NCI-H1048 (cell line): ENCODE measurements around the gene PCDHB12.
"Not testable (repeated sequence)": the region's sequence is repeated elsewhere in the genome, so short reads cannot be mapped to it uniquely, and the experiment has no call there.

Source experiments
- DNase-seq: peaks from one replicate; lab custom pipeline; 2025; lab: John Stamatoyannopoulos, UW

Gene PCDHB12

DNA sequence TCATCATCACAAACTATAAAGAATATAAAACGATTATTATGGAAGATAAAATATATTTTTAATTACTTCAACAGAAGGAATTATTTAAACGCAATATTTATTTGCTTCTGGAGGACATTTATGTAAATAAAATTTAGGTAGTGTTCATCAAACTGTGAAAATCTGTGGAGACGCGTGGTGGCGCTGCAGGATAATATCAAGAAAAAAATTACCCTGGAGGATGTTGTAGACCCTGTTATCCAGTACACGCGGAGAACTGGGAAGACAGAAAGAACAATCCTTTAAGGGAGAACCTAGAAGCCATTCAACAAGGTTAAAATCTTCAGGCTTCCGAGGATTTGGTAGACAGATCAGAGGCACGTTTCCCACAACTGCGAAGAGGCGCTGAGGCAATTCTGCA is at the start of gene PCDHB12:
TSS of gene PCDHB12 (plus strand) at position 242 of the 400 bp plus-strand sequence. CDS start 189 bp downstream, outside the sequence.
- DNase-seq, result no peak

- DNase-seq, result no peak
Observed at GRCh38 chr5:141172381-141173204, 35.9 kb upstream of the PCDHB12 start, which contains the start of gene PCDHB7. TSS of gene PCDHB7 (plus strand) at chr5:141172644. CDS start at chr5:141172836, 192 bp downstream.

DNA sequence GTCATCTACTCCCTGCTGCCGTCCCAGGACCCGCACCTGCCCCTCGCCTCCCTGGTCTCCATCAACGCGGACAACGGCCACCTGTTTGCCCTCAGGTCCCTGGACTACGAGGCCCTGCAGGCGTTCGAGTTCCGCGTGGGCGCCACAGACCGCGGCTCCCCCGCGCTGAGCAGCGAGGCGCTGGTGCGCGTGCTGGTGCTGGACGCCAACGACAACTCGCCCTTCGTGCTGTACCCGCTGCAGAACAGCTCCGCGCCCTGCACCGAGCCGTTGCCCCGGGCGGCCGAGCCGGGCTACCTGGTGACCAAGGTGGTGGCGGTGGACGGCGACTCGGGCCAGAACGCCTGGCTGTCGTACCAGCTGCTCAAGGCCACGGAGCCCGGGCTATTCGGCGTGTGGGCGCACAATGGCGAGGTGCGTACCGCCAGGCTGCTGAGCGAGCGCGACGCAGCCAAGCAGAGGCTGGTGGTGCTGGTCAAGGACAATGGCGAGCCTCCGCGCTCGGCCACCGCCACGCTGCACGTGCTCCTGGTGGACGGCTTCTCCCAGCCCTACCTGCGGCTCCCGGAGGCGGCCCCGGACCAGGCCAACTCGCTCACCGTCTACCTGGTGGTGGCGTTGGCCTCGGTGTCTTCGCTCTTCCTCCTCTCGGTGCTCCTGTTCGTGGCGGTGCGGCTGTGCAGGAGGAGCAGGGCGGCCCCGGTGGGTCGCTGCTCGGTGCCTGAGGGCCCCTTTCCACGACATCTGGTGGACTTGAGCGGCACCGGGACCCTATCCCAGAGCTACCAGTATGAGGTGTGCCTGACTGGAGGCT is 34.0 kb upstream of the PCDHB12 start:
- DNase-seq, result not testable (repeated sequence)

DNA sequence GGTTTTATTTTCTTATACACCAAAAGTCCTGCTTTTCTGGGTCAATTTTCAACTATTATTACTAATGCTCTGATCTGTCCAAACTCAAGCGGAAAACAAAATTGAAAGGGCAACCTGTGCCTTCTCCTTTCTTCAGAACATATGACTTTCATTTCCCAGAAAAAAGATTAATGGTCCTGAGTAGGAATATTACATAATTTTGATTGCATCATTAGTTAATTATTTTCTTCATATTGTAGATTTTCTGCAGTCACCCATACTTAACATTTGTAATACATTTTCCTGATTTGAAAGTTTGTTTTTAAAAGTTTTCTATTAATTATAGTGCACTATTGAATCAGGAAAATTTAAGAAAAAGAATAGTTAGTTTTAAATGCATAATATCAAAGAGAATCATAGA is 32.6 kb upstream of the PCDHB12 start:
- no peak for DNase-seq

GRCh38 chr5:141177577-141178191 is 30.8 kb upstream of the PCDHB12 start, which contains the start of gene PCDHB8:
TSS of gene PCDHB8 (plus strand) at chr5:141177790. CDS start at chr5:141178035, 245 bp downstream.
- not testable (repeated sequence) for DNase-seq

DNA sequence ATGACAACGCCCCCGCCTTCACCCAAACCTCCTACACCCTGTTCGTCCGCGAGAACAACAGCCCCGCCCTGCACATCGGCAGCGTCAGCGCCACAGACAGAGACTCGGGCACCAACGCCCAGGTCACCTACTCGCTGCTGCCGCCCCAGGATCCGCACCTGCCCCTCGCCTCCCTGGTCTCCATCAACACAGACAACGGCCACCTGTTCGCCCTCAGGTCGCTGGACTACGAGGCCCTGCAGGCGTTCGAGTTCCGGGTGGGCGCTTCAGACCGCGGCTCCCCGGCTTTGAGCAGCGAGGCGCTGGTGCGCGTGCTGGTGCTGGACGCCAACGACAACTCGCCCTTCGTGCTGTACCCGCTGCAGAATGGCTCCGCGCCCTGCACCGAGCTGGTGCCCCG is 29.1 kb upstream of the PCDHB12 start:
- DNase-seq, result not testable (repeated sequence)

- DNase-seq, result not testable (repeated sequence)
Observed at GRCh38 chr5:141179876-141180275, 28.6 kb upstream of the PCDHB12 start.

- no peak for DNase-seq
Observed at GRCh38 chr5:141180313-141180712, 28.2 kb upstream of the PCDHB12 start.

DNA sequence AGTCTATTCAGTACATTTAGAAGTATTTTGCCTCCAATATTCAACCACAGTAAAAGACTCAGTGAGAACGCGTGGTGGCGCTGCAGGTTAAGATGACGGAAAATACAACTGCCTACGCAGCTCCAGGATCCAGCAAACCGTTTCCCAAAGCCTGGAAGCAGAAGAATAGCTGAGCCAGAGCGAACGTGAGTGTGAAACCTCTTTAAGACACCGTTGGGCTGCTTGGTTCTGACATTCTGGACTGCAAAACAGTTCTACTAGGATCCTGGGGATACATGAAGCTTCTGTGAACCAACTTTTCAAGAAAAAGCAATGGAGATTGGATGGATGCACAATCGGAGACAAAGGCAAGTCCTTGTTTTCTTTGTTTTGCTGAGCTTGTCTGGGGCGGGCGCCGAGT is 26.3 kb upstream of the PCDHB12 start, which contains the start of gene PCDHB16:
TSS of gene PCDHB16 (plus strand) at position 140 of the 400 bp plus-strand sequence. CDS start at position 313, 173 bp downstream.
- DNase-seq, result no peak

GRCh38 chr5:141184117-141184855 is 24.2 kb upstream of the PCDHB12 start:
- not testable (repeated sequence) for DNase-seq

- DNase-seq, result no peak
Observed at GRCh38 chr5:141186897-141187512, 21.5 kb upstream of the PCDHB12 start, which contains the start of gene PCDHB9. TSS of gene PCDHB9 (plus strand) at chr5:141187161. CDS start at chr5:141187319, 158 bp downstream.

- not testable (repeated sequence) for DNase-seq
Observed at GRCh38 chr5:141188682-141189081, 19.8 kb upstream of the PCDHB12 start.

GRCh38 chr5:141189131-141189530 is 19.4 kb upstream of the PCDHB12 start:
- not testable (repeated sequence) for DNase-seq

GRCh38 chr5:141192110-141192725 is 16.3 kb upstream of the PCDHB12 start, which contains the start of gene PCDHB10:
TSS of gene PCDHB10 (plus strand) at chr5:141192353. CDS start at chr5:141192553, 200 bp downstream.
- DNase-seq, result no peak

DNA sequence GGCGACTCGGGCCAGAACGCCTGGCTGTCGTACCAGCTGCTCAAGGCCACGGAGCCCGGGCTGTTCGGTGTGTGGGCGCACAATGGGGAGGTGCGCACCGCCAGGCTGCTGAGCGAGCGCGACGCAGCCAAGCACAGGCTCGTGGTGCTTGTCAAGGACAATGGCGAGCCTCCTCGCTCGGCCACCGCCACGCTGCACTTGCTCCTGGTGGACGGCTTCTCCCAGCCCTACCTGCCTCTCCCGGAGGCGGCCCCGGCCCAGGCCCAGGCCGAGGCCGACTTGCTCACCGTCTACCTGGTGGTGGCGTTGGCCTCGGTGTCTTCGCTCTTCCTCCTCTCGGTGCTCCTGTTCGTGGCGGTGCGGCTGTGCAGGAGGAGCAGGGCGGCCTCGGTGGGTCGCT is 14.2 kb upstream of the PCDHB12 start:
- not testable (repeated sequence) for DNase-seq

- DNase-seq, result no peak
Observed at GRCh38 chr5:141196363-141196762, 12.2 kb upstream of the PCDHB12 start.

DNA sequence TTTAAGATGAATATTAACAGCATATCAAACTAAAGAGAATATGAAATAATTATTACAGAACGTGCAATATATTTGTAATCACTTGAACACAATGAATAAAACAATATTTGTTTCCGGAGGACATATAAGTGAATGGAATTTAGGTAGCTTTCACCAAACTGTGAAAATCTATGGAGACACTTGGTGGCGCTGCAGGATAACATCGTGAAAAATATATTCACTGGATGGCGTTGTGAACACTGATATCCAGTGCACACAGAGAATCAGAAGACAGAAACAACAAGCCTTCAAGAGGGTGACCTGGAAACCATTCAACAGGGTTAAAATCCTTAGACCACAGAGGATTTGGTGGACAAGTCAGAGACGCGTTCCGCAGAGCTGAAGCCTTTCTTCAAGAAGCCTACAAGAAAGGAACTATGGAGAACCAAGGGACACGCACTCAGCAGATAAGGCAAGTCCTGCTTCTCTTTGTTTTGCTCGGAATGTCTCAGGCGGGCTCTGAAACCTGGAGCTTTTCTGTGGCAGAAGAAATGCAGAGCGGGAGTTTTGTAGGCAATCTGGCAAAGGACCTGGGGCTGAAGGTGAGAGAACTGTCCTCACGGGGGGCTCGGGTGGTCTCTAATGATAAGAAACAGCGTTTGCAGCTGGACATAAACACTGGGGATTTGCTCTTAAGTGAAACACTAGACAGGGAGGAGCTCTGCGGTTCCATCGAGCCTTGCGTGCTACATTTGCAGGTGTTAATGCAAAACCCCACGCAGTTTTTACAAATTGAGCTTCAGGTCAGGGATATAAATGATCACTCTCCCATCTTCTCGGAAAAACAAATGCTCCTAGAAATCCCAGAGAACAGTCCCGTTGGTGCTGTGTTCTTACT is 8.9 kb upstream of the PCDHB12 start, which contains the start of gene PCDHB11:
TSS of gene PCDHB11 (plus strand) at position 269 of the 877 bp plus-strand sequence. CDS start at position 417, 148 bp downstream.
- DNase-seq, result no peak

GRCh38 chr5:141201126-141201525 is 7.4 kb upstream of the PCDHB12 start:
- DNase-seq, result not testable (repeated sequence)

DNA sequence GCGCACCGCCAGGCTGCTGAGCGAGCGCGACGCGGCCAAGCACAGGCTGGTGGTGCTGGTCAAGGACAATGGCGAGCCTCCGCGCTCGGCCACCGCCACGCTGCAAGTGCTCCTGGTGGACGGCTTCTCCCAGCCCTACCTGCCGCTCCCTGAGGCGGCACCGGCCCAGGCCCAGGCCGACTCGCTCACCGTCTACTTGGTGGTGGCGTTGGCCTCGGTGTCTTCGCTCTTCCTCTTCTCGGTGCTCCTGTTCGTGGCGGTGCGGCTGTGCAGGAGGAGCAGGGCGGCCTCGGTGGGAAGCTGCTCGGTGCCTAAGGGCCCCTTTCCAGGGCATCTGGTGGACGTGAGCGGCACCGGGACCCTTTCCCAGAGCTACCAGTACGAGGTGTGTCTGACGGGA is 6.9 kb upstream of the PCDHB12 start:
- not testable (repeated sequence) for DNase-seq
